Sciatic nerve (tissue), 1 donor: ENCODE data around the gene UNC80. TPM values are rescaled to one million over a fixed set of nuclear protein-coding genes. Genes with fewer than 3 reads are reported as not detected.

ENCODE experiments used
- total RNA-seq: library from RNA; stranded (reverse); fragmentation: NEBNext Ultra II Directional; extraction: Animal tissue kit (Norgen Biotek cat#: 25700); gene quantifications from one replicate; pipeline ENCODE4 v1.2.1, GENCODE V29; 2021
- donor health status: DM: no; HTN: no; CAD: no.

The UNC80 gene
- total RNA-seq, 1 donor from 2014 or later: 0.22 TPM

Other genes with a start within 250 kb of the UNC80 start
- gene RPE, start 230.8 kb downstream of the UNC80 start, total RNA-seq: 50.3 TPM